Measurements from ENCODE around the gene CREB5.

- no peak for TF ChIP-seq EZH2 (IDR thresholded peaks at IDR 0.05; ENCODE audit: low read depth, unreplicated experiment)
- TF ChIP-seq POLR2AphosphoS5 (IDR thresholded peaks at IDR 0.05; ENCODE audit: low read depth) = no peak
- no peak for TF ChIP-seq CTCF (conservative IDR thresholded peaks at IDR 0.05; ENCODE audit: low read depth in 2 of 2)
- no peak for TF ChIP-seq ZNF331 (CRISPR knock-in tag; IDR thresholded peaks at IDR 0.05; ENCODE audit: low read depth)
- TF ChIP-seq REST (IDR thresholded peaks at IDR 0.05; ENCODE audit: unreplicated experiment) = no peak
- no peak for TF ChIP-seq CREB1 (CRISPR knock-in tag; IDR thresholded peaks at IDR 0.05; ENCODE audit: low read depth)
These were observed 336.0 kb downstream of the CREB5 start for GRCh38 chr7:28748346-28748745.
